DMS53 (cell line): ENCODE measurements around the gene IL33.

Source experiments
- DNase-seq: peaks from one replicate; lab custom pipeline; 2025; lab: John Stamatoyannopoulos, UW

IL33 gene, protein sequence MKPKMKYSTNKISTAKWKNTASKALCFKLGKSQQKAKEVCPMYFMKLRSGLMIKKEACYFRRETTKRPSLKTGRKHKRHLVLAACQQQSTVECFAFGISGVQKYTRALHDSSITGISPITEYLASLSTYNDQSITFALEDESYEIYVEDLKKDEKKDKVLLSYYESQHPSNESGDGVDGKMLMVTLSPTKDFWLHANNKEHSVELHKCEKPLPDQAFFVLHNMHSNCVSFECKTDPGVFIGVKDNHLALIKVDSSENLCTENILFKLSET

DNA sequence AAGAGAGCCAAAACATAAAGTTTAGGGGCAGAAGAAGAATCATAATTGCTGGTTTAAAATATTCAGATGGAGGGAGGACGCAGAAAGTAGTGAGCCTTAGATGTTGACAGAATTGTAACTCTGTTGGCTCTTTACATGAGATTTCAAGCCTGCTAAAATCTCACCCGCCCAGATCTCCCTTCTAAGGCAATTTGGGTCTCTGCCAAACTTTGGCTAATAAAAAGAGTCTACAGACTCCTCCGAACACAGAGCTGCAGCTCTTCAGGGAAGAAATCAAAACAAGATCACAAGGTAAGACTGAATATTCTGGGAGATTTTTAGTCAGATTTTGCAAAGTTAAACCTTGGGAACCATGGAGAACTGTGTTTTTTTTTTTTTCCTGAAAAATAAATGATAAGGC is at the start of gene IL33:
Gene IL33 (plus strand): TSS at position 246 of the 400 bp plus-strand sequence. CDS start 25,888 bp downstream, outside the sequence.
- DNase-seq: no peak

DNA sequence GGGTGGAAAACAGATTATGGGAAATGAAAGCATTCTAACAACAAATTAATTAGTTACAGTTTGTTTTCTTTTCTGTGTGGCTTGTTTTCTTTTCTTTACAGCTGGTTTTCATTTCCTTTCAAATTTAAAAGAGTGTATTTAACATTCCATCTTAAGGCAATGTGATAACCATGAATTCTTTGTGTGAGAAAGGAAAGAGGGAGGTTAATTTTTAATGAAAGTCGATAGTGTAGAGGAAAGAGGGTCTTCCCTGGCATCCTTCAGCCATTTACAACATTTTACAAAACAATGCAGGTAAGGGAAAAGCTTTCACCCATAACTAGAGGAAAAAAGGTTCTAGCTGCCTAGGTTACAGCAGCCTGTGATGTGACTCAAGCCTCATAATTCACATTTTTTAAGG is 43.9 kb upstream of the IL33 start:
- no peak for DNase-seq

- no peak for DNase-seq
Measured at GRCh38 chr9:6173914-6174313, 41.7 kb upstream of the IL33 start.

GRCh38 chr9:6182549-6183226 is 32.9 kb upstream of the IL33 start:
- DNase-seq: peak; percentile 88

DNA sequence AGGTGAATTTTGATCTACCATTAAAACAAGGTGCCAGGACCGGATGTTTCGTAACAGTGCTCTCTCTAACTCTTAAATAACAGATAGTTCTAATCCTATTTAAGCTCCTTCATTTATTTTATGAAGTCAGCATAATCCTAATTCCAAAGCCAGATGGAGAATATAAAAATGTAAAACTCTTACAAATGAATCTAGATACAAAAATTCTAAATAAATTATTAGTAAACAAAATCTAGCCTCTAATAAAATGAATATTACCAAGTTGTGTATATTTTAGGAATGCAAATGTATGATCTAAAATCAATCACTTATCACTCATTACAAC is 32.4 kb upstream of the IL33 start:
- DNase-seq: no peak

DNA sequence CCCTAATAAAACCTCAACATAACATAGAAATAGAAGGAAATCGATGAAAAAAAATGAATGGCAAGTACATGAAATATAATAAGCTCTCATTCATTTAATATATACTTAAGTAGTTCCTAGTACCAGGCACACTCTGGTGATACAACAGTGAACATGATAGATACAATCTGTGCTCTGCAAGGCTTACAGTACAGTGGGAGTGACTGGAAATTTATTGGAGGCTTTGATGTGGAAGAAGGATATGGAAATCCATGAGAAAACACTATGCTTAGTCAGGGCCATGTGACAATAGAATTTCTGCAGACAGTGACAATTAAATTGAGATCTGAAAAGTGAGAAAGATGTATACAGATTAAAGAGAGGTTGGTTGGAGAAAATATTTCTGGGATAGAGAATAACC is 32.0 kb upstream of the IL33 start:
- peak; percentile 38 for DNase-seq

- no peak for DNase-seq
Measured at GRCh38 chr9:6184749-6185645, 30.6 kb upstream of the IL33 start.

DNA sequence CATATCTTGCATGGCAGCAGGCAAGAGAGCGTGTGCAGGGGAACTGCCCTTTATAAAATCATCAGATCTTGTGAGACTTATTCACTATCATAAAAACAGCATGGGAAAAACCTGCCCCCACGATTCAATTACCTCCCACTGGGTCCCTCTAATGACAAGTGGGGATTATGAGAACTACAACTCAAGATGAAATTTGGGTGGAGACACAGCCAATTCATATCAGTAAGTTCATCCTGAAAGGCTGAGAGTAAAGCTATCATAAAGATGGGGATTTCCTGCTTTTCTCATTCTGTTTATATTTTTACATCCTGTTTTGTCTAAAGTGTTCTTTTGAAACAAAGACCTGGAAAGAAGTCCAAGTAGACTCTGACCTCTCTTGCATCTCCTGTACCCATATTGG is 28.9 kb upstream of the IL33 start:
- no peak for DNase-seq

- no peak for DNase-seq
Measured at GRCh38 chr9:6187272-6187671, 28.3 kb upstream of the IL33 start.

DNA sequence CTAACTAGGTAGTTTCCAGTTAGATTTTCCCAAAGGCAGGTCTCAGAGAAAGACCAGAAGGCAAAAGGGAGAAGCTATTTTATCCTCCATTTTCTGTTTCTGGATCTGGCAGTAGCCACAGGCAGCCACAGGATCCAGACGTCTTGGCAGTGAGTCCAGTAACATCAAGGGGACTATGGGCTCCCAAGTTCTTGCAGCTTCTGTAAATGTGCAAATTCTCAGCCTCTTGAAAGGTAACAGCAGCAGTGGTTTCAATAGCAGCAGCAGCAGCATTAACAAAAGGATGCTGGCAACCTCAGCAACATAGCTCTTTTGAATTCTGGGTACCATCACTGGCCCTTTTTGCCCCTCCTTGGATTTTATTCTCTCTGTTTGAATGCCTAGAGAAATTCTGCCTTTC is 27.1 kb upstream of the IL33 start:
- no peak for DNase-seq

DNA sequence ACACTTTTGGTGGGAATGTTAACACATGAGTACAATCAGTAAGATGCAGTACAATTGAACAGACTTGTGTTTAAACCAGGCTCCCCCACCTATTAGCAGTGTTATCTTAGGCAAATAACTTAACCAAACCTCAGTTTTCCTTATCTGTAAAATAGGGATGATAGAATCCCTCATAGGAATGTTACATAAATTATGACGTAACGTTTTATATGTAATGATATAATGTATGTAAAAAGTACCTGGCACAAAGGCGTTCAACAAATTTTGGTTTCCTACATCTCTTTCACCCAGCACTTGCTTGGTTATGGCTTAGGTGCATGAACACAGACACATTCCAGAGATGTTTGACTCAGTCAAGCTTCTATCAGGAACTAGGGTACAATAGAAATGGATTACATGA is 26.7 kb upstream of the IL33 start:
- no peak for DNase-seq

DNA sequence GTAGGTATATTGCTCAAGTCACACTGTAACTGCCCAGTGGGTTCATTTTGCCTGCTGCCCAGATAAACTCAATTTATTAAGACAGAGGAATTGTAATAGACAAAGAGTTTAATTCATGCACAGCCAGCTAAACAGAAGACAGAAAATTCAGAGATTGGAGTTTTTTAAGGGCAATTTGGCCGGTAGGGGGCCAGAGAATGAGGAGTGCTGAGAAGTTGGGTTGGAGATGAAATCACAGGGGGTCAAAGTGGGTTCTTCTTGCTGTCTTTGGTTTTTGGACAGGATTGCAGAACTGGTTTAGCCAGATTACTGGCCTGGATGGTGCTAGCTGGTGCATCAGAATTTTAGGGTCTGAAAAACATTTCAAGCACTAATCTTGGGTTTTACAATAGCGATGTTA is 20.7 kb upstream of the IL33 start:
- DNase-seq: peak; percentile 40

GRCh38 chr9:6195714-6196360 is 19.8 kb upstream of the IL33 start:
- DNase-seq: no peak

DNA sequence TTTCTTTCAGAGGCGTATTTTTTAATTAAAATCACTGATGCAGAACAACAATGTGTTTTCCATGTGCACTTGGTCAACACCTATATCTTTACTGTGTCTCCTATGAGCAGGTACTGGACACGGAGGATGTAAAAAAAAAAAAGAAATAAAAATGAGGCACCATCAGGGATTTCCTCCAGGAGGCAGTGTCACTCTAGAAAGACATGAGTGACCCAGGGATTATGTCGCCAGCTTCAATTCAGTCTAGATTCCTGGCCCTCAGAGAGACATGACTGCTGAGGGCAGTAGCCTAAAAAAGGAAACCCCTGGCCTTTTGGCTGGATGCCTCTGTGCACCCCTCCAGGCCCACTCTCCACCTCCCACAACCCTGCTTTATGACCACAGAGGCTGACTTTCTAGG is 18.3 kb upstream of the IL33 start:
- peak; percentile 59 for DNase-seq

- DNase-seq: no peak
Measured at GRCh38 chr9:6198251-6198650, 17.4 kb upstream of the IL33 start.

DNA sequence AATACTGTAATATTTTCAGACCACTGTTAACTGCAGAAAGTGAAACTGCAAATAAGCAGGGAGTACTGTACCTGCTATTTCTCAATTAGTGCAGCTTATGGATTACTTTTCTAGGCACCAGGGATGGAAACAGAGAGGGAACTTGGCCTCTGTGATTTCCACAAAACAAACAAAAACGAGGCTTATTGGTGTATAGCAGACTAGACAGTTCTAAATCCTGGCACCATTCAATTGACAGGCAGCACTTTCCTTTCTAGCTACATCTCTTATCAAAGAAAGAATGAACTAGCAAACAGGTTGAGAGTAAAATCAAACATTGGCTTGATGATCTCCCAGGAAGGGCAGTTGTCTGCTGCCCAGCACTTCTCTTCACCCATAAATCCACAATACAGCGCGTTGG is 16.0 kb upstream of the IL33 start:
- peak; percentile 19 for DNase-seq

GRCh38 chr9:6200761-6201160 is 14.8 kb upstream of the IL33 start:
- no peak for DNase-seq

GRCh38 chr9:6209966-6210365 is 5.6 kb upstream of the IL33 start:
- no peak for DNase-seq

- DNase-seq: no peak
Measured at GRCh38 chr9:6212722-6213375, 2.8 kb upstream of the IL33 start.

GRCh38 chr9:6214434-6214833 is 1.2 kb upstream of the IL33 start:
- no peak for DNase-seq

DNA sequence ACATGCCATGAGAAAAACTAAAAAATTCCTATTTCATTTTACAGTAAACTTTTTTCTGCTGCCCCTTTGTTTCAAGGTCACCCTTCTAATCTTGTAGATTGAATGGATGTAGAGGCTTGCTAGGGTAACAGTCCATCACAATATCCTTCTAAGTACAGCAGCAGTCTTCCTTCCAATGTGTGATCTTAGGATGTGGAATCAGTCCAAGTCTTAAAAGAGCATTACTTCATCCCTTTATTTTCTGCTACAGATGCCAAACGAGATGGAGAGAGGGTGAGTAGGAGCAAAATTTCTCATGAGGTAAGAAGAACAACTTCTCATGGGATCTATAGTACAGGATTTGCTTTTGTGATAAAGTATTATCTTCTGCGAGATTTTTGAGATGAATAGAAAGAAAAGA is 704 bp upstream of the IL33 start:
- no peak for DNase-seq

DNA sequence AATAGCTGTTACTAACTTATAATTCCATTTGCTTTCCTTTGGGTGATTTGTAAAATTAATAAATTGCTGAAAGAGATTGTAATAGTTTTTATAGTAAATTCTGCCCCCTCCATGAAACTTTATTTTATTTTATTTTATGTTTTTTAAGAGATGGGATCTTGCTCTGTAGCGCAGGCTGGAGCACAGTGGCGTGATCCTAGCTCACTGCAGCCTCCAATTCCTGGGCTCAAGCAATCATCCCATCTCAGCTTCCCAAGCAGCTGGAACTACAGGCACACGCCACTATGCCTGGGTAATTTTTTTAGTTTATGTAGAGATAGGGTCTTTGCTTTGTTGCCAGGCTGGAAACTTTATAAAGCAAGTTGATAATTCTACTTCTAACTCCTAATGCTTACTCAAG is 395 bp downstream of the IL33 start:
- no peak for DNase-seq
